ENCODE measurements around the gene LRRTM3. TPM values are rescaled to one million over a fixed set of nuclear protein-coding genes. Genes with fewer than 3 reads are reported as not detected.

The LRRTM3 gene
- total RNA-seq, 1 donor from 2014 or later: not detected

GRCh38 chr10:66958466-66958865 is 32.6 kb downstream of the LRRTM3 start:
- Histone ChIP-seq H3K4me3 (ENCODE audit: low read depth, low read length) (no peak overlapping the region), H3K27me3 (ENCODE audit: control insufficient read depth, insufficient read depth, low read length) (no peaks in the 10 kb centered on the region), H3K36me3 (ENCODE audit: control insufficient read depth, insufficient read depth, low read length) (no peaks in the 10 kb centered on the region)
- TF ChIP-seq CTCF (IDR thresholded peaks at IDR 0.05; ENCODE audit: insufficient read depth, low read length, poor library complexity, severe bottlenecking): no peak
- no peak for DNase-seq (ENCODE audit: low read depth)

- H3K36me3 ChIP-seq (ENCODE audit: control insufficient read depth, insufficient read depth, low read length): no peaks in the 10 kb centered on the region
- DNase-seq (ENCODE audit: low read depth): no peak
- TF ChIP-seq CTCF (IDR thresholded peaks at IDR 0.05; ENCODE audit: insufficient read depth, low read length, poor library complexity, severe bottlenecking): no peak
- no peaks in the 10 kb centered on the region for H3K27me3 ChIP-seq (ENCODE audit: control insufficient read depth, insufficient read depth, low read length)
- no peak overlapping the region for H3K4me3 ChIP-seq (ENCODE audit: low read depth, low read length)
Observed at GRCh38 chr10:66964946-66965345, 39.1 kb downstream of the LRRTM3 start.

GRCh38 chr10:66980246-66980815 is 54.5 kb downstream of the LRRTM3 start:
- DNase-seq (ENCODE audit: low read depth): no peak
- TF ChIP-seq CTCF (IDR thresholded peaks at IDR 0.05; ENCODE audit: insufficient read depth, low read length, poor library complexity, severe bottlenecking): no peak
- no peaks in the 10 kb centered on the region for H3K27me3 ChIP-seq (ENCODE audit: control insufficient read depth, insufficient read depth, low read length)
- H3K36me3 ChIP-seq (ENCODE audit: control insufficient read depth, insufficient read depth, low read length): no peaks in the 10 kb centered on the region
- no peak overlapping the region for H3K4me3 ChIP-seq (ENCODE audit: low read depth, low read length)

- no peak for DNase-seq (ENCODE audit: low read depth)
- Histone ChIP-seq H3K27me3 (ENCODE audit: control insufficient read depth, insufficient read depth, low read length) (no peaks in the 10 kb centered on the region), H3K36me3 (ENCODE audit: control insufficient read depth, insufficient read depth, low read length) (no peaks in the 10 kb centered on the region), H3K4me3 (ENCODE audit: low read depth, low read length) (no peak overlapping the region)
- TF ChIP-seq CTCF (IDR thresholded peaks at IDR 0.05; ENCODE audit: insufficient read depth, low read length, poor library complexity, severe bottlenecking): no peak
Observed at GRCh38 chr10:66981361-66982052, 55.7 kb downstream of the LRRTM3 start.

DNA sequence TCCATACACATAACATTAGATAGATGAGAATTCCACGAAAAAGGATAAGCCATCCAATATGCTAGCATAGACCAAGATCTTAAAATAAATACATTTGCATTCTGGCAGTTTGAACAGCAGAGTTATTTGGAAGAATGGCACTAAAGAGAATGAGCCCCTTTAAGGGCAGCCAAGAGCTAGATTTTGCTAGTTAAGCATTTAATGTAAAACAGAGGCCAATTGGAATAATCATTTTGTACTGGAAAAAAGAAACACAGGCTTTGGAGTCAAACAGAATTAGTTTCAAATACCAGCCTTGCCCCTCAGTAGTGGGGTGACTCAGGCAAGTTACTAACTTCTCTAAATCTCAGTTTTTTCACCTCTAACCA is 56.2 kb downstream of the LRRTM3 start:
- TF ChIP-seq CTCF (IDR thresholded peaks at IDR 0.05; ENCODE audit: insufficient read depth, low read length, poor library complexity, severe bottlenecking): no peak
- DNase-seq (ENCODE audit: low read depth): no peak
- H3K36me3 ChIP-seq (ENCODE audit: control insufficient read depth, insufficient read depth, low read length): no peaks in the 10 kb centered on the region
- no peak overlapping the region for H3K4me3 ChIP-seq (ENCODE audit: low read depth, low read length)
- no peaks in the 10 kb centered on the region for H3K27me3 ChIP-seq (ENCODE audit: control insufficient read depth, insufficient read depth, low read length)
